Measurements from ENCODE around the gene GTPBP1. TPM values are rescaled to one million over a fixed set of nuclear protein-coding genes. Genes with fewer than 3 reads are reported as not detected.
A peak's percentile ranks its signal among the peaks of the same experiment; 100 is the strongest.

Gene GTPBP1
- total RNA-seq, 2 donors from 2014 or later: 42.9 to 73.5 TPM

- no peak overlapping the region for H3K27ac ChIP-seq
- peaks cover 5 to 10% of the 10 kb centered on the region in 2 donors for H3K4me1 ChIP-seq (ENCODE audit: control insufficient read depth in 1 of 2, low read depth in 2 of 2)
- DNase-seq (ENCODE audit: low spot score) (no peak), ATAC-seq (ENCODE audit: insufficient number of reproducible peaks, low FRiP score, low read depth) (no peak)
- H3K27me3 ChIP-seq (replicated peaks; ENCODE audit: insufficient read depth): no peaks in the 10 kb centered on the region
- no peak for TF ChIP-seq CTCF (IDR thresholded peaks at IDR 0.05)
- H3K36me3 ChIP-seq: no peaks in the 10 kb centered on the region
- no peaks in the 10 kb centered on the region for H3K9me3 ChIP-seq
- H3K4me3 ChIP-seq: no peak overlapping the region
These were observed 55.7 kb downstream of the GTPBP1 start for GRCh38 chr22:38761202-38762162.

DNA sequence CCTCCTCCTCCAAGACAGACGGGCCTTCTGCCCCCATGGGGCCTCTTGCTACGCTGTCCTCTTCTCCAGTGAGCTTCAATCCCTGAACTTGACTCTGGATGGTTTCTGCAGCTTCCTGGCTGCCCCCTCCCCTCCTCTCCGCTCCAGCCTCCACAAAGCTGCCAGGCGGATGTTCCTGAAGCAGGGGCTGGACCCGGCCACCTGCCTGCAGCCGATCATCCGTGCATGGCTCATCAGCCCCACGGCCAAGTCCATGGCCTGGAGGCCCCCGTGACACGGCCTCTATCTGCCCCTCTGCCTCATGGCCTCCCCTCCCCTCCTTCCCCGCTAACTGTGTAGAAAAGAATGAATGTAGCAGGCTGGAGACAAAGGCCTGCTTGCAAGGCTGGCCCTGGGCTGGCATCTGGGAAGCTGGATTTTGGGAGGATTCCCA is 56.8 kb downstream of the GTPBP1 start:
- H3K9me3 ChIP-seq: no peaks in the 10 kb centered on the region
- DNase-seq (ENCODE audit: low spot score): no peak
- ATAC-seq (ENCODE audit: insufficient number of reproducible peaks, low FRiP score, low read depth): no peak
- no peaks in the 10 kb centered on the region for H3K27me3 ChIP-seq (replicated peaks; ENCODE audit: insufficient read depth)
- H3K4me1 ChIP-seq (ENCODE audit: control insufficient read depth in 1 of 2, low read depth in 2 of 2): peaks cover 0 to 2% of the 10 kb centered on the region in 2 donors
- TF ChIP-seq CTCF (IDR thresholded peaks at IDR 0.05): no peak
- H3K27ac ChIP-seq: no peak overlapping the region
- no peak overlapping the region for H3K4me3 ChIP-seq
- no peaks in the 10 kb centered on the region for H3K36me3 ChIP-seq

DNA sequence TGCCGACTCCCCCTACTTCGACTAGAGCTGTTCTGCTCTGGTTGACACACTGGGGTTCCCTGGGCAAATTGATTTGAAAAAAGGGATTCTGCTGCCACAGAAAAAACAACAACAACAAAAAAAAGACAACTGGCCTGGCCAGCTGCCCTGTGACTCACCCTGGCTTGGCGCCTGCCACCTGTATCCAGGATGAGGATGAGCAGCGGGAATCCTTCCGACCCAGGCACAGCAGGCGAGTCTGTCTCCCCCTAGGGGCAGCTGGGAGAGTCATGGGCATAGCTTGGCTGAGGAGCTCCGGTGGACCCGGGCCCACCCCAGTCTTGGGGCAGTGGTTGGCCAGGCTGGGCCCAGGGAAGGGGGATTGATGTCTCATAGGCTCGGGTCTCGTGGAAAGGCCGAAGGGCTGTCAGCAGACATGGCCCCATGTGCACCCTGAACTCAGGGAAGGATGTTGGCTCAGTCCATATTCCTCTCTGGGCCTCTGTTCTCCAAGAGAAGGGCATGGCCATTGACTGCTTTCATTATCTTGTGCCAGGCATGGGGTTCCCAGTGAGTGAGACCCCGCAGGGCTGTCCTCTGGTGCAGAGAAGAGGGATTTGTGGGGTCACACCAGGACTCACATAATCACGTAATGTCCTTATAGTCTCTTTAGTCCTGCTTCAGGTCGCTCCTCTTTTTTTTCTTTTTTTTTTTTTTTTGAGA is 60.5 kb downstream of the GTPBP1 start:
- no peak overlapping the region for H3K4me3 ChIP-seq
- DNase-seq (ENCODE audit: low spot score) (no peak), ATAC-seq (ENCODE audit: insufficient number of reproducible peaks, low FRiP score, low read depth) (no peak)
- no peaks in the 10 kb centered on the region for H3K9me3 ChIP-seq
- H3K27me3 ChIP-seq (replicated peaks; ENCODE audit: insufficient read depth): no peaks in the 10 kb centered on the region
- TF ChIP-seq CTCF (IDR thresholded peaks at IDR 0.05): peak; percentile 50
- no peak overlapping the region for H3K27ac ChIP-seq
- H3K4me1 ChIP-seq (ENCODE audit: control insufficient read depth in 1 of 2, low read depth in 2 of 2): peaks cover 2 to 6% of the 10 kb centered on the region in 2 donors
- H3K36me3 ChIP-seq: no peaks in the 10 kb centered on the region

DNA sequence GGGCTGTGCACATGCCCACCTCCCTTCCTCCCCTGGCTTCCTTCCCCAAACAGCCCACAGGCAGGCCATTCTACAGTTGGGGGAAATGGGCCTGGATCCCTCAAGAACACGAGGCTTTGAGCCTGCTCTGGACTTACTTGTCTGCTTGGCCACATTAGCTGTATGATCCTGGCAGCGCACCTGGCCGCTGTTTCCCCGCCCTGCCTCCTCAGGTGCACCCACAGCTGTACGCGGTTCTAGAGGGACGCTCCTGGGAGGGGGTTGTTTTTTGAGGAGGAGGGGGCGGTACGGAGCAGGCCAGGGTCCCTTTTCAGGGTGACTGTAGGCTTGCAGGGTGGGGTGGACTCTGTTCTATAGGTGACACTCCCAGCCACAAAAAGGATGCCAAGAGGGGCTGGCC is 61.6 kb downstream of the GTPBP1 start:
- ATAC-seq (ENCODE audit: insufficient number of reproducible peaks, low FRiP score, low read depth) (no peak), DNase-seq (ENCODE audit: low spot score) (no peak)
- Histone ChIP-seq H3K27ac (no peak overlapping the region), H3K4me3 (no peak overlapping the region), H3K27me3 (replicated peaks; ENCODE audit: insufficient read depth) (no peaks in the 10 kb centered on the region), H3K36me3 (no peaks in the 10 kb centered on the region), H3K4me1 (ENCODE audit: control insufficient read depth in 1 of 2, low read depth in 2 of 2) (peaks cover 2 to 6% of the 10 kb centered on the region in 2 donors), H3K9me3 (no peaks in the 10 kb centered on the region)
- TF ChIP-seq CTCF (IDR thresholded peaks at IDR 0.05): no peak

GRCh38 chr22:38768036-38768435 is 62.3 kb downstream of the GTPBP1 start:
- H3K27me3 ChIP-seq (replicated peaks; ENCODE audit: insufficient read depth): no peaks in the 10 kb centered on the region
- peaks cover 2 to 6% of the 10 kb centered on the region in 2 donors for H3K4me1 ChIP-seq (ENCODE audit: control insufficient read depth in 1 of 2, low read depth in 2 of 2)
- no peaks in the 10 kb centered on the region for H3K36me3 ChIP-seq
- no peak overlapping the region for H3K27ac ChIP-seq
- ATAC-seq (ENCODE audit: insufficient number of reproducible peaks, low FRiP score, low read depth) (no peak), DNase-seq (ENCODE audit: low spot score) (no peak)
- H3K4me3 ChIP-seq: no peak overlapping the region
- TF ChIP-seq CTCF (IDR thresholded peaks at IDR 0.05): no peak
- H3K9me3 ChIP-seq: no peaks in the 10 kb centered on the region

All from thoracic aorta (tissue), 2 donors.